Neural cell (in vitro differentiated cells): ENCODE results near the gene EXOC4. TPM values are rescaled to one million over a fixed set of nuclear protein-coding genes. Genes with fewer than 3 reads are reported as not detected.

Source experiments
- H2AFZ ChIP-seq: fragments of 200-600, 300-800 bp; sonication (generic), shearing (Covaris generic); 2 replicates; pipeline ENCODE4 v1.6.0; 2014; ENCODE audit warnings: low read depth, mild to moderate bottlenecking, antibody characterized with exemption, low read length, moderate library complexity
- H3F3A ChIP-seq: fragments of 200-600 bp; shearing (Covaris generic); 2 replicates; pipeline ENCODE4 v1.6.1; 2016; ENCODE audit warnings: mild to moderate bottlenecking, moderate library complexity, mixed read lengths, antibody characterized with exemption, low read length; ENCODE audit not compliant: insufficient read depth, poor library complexity, severe bottlenecking
- H3K27ac ChIP-seq: fragments of 200-600, 300-800 bp; sonication (generic), shearing (Covaris generic); 2 replicates; pipeline ENCODE4 v1.5.1; 2014; ENCODE audit warnings: mild to moderate bottlenecking, low read length, moderate library complexity
- H3K27me3 ChIP-seq: fragments of 300-800, 200-600 bp; sonication (generic), shearing (Covaris generic); 2 replicates; pipeline ENCODE4 v1.6.0; 2014; ENCODE audit warnings: mild to moderate bottlenecking, low read depth, low read length, moderate library complexity; ENCODE audit not compliant: insufficient read depth
- H3K36me3 ChIP-seq: fragments of 300-800, 200-600 bp; sonication (generic), shearing (Covaris generic); 2 replicates; pipeline ENCODE4 v1.5.1; 2014; ENCODE audit warnings: mild to moderate bottlenecking, antibody characterized with exemption, low read length, moderate library complexity; ENCODE audit not compliant: insufficient read depth
- H3K4me2 ChIP-seq: fragments of 300-800, 200-600 bp; sonication (generic), shearing (Covaris generic); 2 replicates; pipeline ENCODE4 v1.6.0; 2014; ENCODE audit warnings: mild to moderate bottlenecking, low read length
- H3K4me3 ChIP-seq: fragments of 300-800, 200-600 bp; sonication (generic), shearing (Covaris generic); 2 replicates; pipeline ENCODE4 v1.5.1; 2014; ENCODE audit warnings: mild to moderate bottlenecking, low read length, moderate library complexity
- H3K79me2 ChIP-seq: fragments of 200-600 bp; shearing (Covaris generic); replicated peaks from 2 replicates; pipeline ENCODE4 v1.6.0; 2014; ENCODE audit warnings: mild to moderate bottlenecking, low read length, moderate library complexity; ENCODE audit not compliant: insufficient read depth
- H3K9ac ChIP-seq: fragments of 300-800, 200-600 bp; sonication (generic), shearing (Covaris generic); 2 replicates; pipeline ENCODE4 v1.6.1; 2016; ENCODE audit warnings: mild to moderate bottlenecking, low read length, mixed read lengths
- H3K9me2 ChIP-seq: fragments of 200-600 bp; shearing (Covaris generic); 2 replicates; pipeline ENCODE4 v1.6.1; 2016; ENCODE audit warnings: mild to moderate bottlenecking, low read length, mixed read lengths; ENCODE audit not compliant: insufficient read depth
- H3K9me3 ChIP-seq: fragments of 200-600, 300-800 bp; sonication (generic), shearing (Covaris generic); 2 replicates; pipeline ENCODE4 v1.6.1; 2016; ENCODE audit warnings: mild to moderate bottlenecking, mixed run types, low read length, moderate library complexity, mixed read lengths
- H4K20me1 ChIP-seq: fragments of 200-600 bp; shearing (Covaris generic); 2 replicates; pipeline ENCODE4 v1.6.1; 2016; ENCODE audit warnings: mild to moderate bottlenecking, mixed run types; ENCODE audit not compliant: insufficient read depth
- EP300 ChIP-seq: fragments of 450-650 bp; conservative IDR thresholded peaks from 2 replicates; pipeline ENCODE4 v1.6.1; 2014; ENCODE audit warnings: antibody characterized with exemption, mild to moderate bottlenecking, moderate library complexity; ENCODE audit not compliant: poor library complexity, severe bottlenecking
- EZH2 ChIP-seq: fragments of 200-600, 300-800 bp; shearing (Covaris generic), sonication (generic); IDR thresholded peaks from 2 replicates; pipeline ENCODE4 v1.6.1; 2014; ENCODE audit warnings: antibody characterized with exemption, low read length, borderline replicate concordance, mild to moderate bottlenecking; ENCODE audit not compliant: insufficient read depth, poor library complexity, severe bottlenecking
- MXI1 ChIP-seq: fragments of 450-650 bp; conservative IDR thresholded peaks from 2 replicates; pipeline ENCODE4 v1.6.1; 2014; ENCODE audit warnings: antibody characterized with exemption, mild to moderate bottlenecking; ENCODE audit not compliant: poor library complexity, severe bottlenecking
- POLR2AphosphoS5 ChIP-seq: IDR thresholded peaks from 2 replicates; pipeline ENCODE4 v1.6.1; 2012
- RAD21 ChIP-seq: fragments of 450-650 bp; conservative IDR thresholded peaks from 2 replicates; pipeline ENCODE4 v1.6.1; 2014; ENCODE audit warnings: antibody characterized with exemption, mild to moderate bottlenecking, moderate library complexity
- SMC3 ChIP-seq: fragments of 450-650 bp; conservative IDR thresholded peaks from 2 replicates; pipeline ENCODE4 v1.6.1; 2014; ENCODE audit warnings: antibody characterized with exemption, mild to moderate bottlenecking, moderate library complexity; ENCODE audit not compliant: poor library complexity
- TAF1 ChIP-seq: IDR thresholded peaks from 2 replicates; pipeline ENCODE4 v1.6.1; 2012; ENCODE audit warnings: low read depth
- polyA plus RNA-seq: library from polyadenylated mRNA; depleted of rRNA; stranded (reverse); fragments of >200 nt; gene quantifications from 2 replicates; pipeline ENCODE4 v1.2.3, GENCODE V29; 2014
- TF ChIP-seq, protein P1 (sequence below): fragments of 450-650 bp; IDR thresholded peaks from 2 replicates; pipeline ENCODE4 v1.5.1; 2014; ENCODE audit warnings: antibody characterized with exemption, mild to moderate bottlenecking, moderate library complexity; ENCODE audit not compliant: poor library complexity, severe bottlenecking
- TF ChIP-seq, protein P2 (sequence below): IDR thresholded peaks from 2 replicates; pipeline ENCODE4 v1.6.1; 2012; ENCODE audit warnings: borderline replicate concordance

Gene EXOC4
- polyA plus RNA-seq, 1 donor from 2014 or later, result 36.5 TPM

DNA sequence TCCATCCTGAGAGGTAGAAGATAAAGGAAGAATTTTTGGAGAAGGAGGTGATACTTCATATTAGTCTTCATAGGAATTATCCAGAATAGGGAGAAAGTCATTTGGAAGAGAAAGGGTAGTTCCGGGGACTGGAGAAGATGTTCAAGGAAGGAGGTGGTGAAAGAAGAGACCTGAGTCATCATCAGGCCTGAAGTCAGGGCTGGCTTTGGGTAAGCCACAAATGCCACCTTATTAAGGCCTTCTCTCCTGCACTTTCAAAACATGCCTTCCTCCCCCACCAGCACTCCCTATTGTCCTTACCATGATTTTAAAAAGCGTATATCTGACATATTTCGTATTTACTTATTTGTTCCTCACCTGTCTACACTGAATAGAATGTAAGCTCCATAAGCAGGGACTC lies 762.1 kb downstream of the EXOC4 start:
- Histone ChIP-seq H2AFZ (no peak overlapping the region), H3K9me2 (no peaks in the 10 kb centered on the region), H3K27me3 (no peaks in the 10 kb centered on the region), H3F3A (no peaks in the 10 kb centered on the region), H3K79me2 (no peaks in the 10 kb centered on the region), H3K27ac (no peak overlapping the region), H3K9me3 (no peaks in the 10 kb centered on the region), H3K4me3 (no peak overlapping the region), H3K4me2 (no peak overlapping the region), H4K20me1 (no peaks in the 10 kb centered on the region), H3K36me3 (no peaks in the 10 kb centered on the region), H3K9ac (no peak overlapping the region)
- TF ChIP-seq EP300 (no peak), RAD21 (no peak), TAF1 (no peak)
- TF ChIP-seq, protein P1, sequence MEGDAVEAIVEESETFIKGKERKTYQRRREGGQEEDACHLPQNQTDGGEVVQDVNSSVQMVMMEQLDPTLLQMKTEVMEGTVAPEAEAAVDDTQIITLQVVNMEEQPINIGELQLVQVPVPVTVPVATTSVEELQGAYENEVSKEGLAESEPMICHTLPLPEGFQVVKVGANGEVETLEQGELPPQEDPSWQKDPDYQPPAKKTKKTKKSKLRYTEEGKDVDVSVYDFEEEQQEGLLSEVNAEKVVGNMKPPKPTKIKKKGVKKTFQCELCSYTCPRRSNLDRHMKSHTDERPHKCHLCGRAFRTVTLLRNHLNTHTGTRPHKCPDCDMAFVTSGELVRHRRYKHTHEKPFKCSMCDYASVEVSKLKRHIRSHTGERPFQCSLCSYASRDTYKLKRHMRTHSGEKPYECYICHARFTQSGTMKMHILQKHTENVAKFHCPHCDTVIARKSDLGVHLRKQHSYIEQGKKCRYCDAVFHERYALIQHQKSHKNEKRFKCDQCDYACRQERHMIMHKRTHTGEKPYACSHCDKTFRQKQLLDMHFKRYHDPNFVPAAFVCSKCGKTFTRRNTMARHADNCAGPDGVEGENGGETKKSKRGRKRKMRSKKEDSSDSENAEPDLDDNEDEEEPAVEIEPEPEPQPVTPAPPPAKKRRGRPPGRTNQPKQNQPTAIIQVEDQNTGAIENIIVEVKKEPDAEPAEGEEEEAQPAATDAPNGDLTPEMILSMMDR, result no peak

DNA sequence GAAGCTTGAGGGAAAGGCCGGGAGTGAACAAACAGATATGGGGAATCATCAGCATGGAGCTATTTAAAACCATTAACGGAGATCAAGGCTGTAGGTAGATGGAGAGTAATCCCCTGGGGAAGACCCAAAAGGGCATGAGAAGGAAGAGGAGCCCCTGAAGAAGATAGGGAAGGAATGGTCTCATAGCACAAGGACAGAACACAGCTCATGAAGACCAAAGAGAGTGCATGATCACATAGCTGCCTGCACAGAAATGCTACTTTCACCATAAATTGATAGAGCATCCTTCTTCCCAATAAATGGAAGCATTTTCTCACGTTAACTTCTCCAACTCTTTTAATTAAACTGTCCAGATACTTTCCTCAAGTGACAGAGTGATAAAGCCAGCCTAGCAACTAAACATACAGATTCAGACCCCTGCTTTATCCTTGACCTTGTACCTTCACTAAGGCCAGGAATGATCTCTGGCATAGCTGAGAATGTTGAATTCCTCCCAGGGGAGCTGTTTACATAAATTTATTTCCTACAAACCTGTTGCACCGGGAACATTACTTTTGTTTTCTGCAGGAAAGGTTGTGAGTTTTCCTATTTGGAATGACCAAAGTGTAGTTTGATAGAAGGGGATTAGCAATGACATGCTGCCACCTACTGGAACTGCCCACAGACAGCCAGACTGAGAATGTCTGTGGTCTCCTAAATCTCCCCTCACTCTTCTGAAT lies 763.5 kb downstream of the EXOC4 start:
- Histone ChIP-seq H3K27ac (no peak overlapping the region), H3K9me2 (no peaks in the 10 kb centered on the region), H3K4me2 (no peak overlapping the region), H3K79me2 (no peaks in the 10 kb centered on the region), H3K4me3 (no peak overlapping the region), H3K9ac (no peak overlapping the region), H3K9me3 (no peaks in the 10 kb centered on the region), H3F3A (no peaks in the 10 kb centered on the region), H4K20me1 (no peaks in the 10 kb centered on the region), H3K36me3 (no peaks in the 10 kb centered on the region), H2AFZ (no peak overlapping the region), H3K27me3 (no peaks in the 10 kb centered on the region)
- no peak for TF ChIP-seq MXI1
- TF ChIP-seq TAF1, result no peak
- TF ChIP-seq, protein P2, sequence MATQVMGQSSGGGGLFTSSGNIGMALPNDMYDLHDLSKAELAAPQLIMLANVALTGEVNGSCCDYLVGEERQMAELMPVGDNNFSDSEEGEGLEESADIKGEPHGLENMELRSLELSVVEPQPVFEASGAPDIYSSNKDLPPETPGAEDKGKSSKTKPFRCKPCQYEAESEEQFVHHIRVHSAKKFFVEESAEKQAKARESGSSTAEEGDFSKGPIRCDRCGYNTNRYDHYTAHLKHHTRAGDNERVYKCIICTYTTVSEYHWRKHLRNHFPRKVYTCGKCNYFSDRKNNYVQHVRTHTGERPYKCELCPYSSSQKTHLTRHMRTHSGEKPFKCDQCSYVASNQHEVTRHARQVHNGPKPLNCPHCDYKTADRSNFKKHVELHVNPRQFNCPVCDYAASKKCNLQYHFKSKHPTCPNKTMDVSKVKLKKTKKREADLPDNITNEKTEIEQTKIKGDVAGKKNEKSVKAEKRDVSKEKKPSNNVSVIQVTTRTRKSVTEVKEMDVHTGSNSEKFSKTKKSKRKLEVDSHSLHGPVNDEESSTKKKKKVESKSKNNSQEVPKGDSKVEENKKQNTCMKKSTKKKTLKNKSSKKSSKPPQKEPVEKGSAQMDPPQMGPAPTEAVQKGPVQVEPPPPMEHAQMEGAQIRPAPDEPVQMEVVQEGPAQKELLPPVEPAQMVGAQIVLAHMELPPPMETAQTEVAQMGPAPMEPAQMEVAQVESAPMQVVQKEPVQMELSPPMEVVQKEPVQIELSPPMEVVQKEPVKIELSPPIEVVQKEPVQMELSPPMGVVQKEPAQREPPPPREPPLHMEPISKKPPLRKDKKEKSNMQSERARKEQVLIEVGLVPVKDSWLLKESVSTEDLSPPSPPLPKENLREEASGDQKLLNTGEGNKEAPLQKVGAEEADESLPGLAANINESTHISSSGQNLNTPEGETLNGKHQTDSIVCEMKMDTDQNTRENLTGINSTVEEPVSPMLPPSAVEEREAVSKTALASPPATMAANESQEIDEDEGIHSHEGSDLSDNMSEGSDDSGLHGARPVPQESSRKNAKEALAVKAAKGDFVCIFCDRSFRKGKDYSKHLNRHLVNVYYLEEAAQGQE, result peak; percentile 83
- peak; percentile 94 for TF ChIP-seq RAD21
- TF ChIP-seq EZH2, result no peak
- peak; percentile 88 for TF ChIP-seq SMC3
- TF ChIP-seq, protein P1, result peak; percentile 91
- no peak for TF ChIP-seq POLR2AphosphoS5
- TF ChIP-seq EP300, result no peak
